Left renal cortex interstitium (tissue), 4 donors: ENCODE results near the gene NAPA. TPM values are rescaled to one million over a fixed set of nuclear protein-coding genes. Genes with fewer than 3 reads are reported as not detected.
"Not testable (repeated sequence)": the region's sequence is repeated elsewhere in the genome, so short reads cannot be mapped to it uniquely, and the experiment has no call there.

Source experiments
- DNase-seq, 4 donors: peaks; one replicate each; pipeline ENCODE4 v3.0.0-alpha.2; 2013; ENCODE audit warnings: low read depth in 4 of 4, low spot score in 2 of 4, missing footprints in 1 of 4
- polyA plus RNA-seq, 4 donors: library from polyadenylated mRNA; unstranded; fragments of 120-200 nt; gene quantifications; one replicate each; pipeline ENCODE4 v1.2.1, GENCODE V29; 2013; ENCODE audit not compliant: insufficient read length in 4 of 4

The NAPA gene
- polyA plus RNA-seq, 4 donors, result 147 to 180 (median 159) TPM

- DNase-seq, result no peak
Observed at GRCh38 chr19:47489072-47489914, 25.6 kb downstream of the NAPA start.

GRCh38 chr19:47487551-47488515 is 27.0 kb downstream of the NAPA start:
- no peak for DNase-seq

GRCh38 chr19:47486900-47487299 is 28.0 kb downstream of the NAPA start:
- no peak for DNase-seq

- not testable (repeated sequence) for DNase-seq
Observed at GRCh38 chr19:47486220-47486619, 28.6 kb downstream of the NAPA start.

GRCh38 chr19:47485210-47485609 is 29.7 kb downstream of the NAPA start:
- no peak for DNase-seq

GRCh38 chr19:47483800-47484690 is 30.8 kb downstream of the NAPA start, which contains the start of gene KPTN:
Gene KPTN (minus strand): TSS chr19:47484219. CDS start chr19:47484160, 59 bp downstream.
- peak; percentile 69 to 91 (median 79) for DNase-seq

GRCh38 chr19:47483200-47483599 is 31.7 kb downstream of the NAPA start:
- no peak for DNase-seq

GRCh38 chr19:47481460-47482052 is 33.3 kb downstream of the NAPA start:
- DNase-seq, result no peak

GRCh38 chr19:47480658-47481057 is 34.2 kb downstream of the NAPA start:
- no peak for DNase-seq

- no peak for DNase-seq
Observed at GRCh38 chr19:47479701-47480503, 35.0 kb downstream of the NAPA start.

GRCh38 chr19:47476438-47476972 is 38.4 kb downstream of the NAPA start:
- DNase-seq, result no peak

GRCh38 chr19:47475465-47475864 is 39.4 kb downstream of the NAPA start:
- no peak for DNase-seq

GRCh38 chr19:47473336-47473735 is 41.5 kb downstream of the NAPA start:
- no peak for DNase-seq

- peak; percentile 66 to 87 (median 76) for DNase-seq
Observed at GRCh38 chr19:47471733-47472457, 43.0 kb downstream of the NAPA start, which contains the start of gene SLC8A2. Gene SLC8A2 (minus strand): TSS chr19:47471893. CDS start chr19:47466403, 5,490 bp downstream.

GRCh38 chr19:47471381-47471732 is 43.5 kb downstream of the NAPA start:
- no peak for DNase-seq

- no peak for DNase-seq
Observed at GRCh38 chr19:47470447-47471195, 44.2 kb downstream of the NAPA start.

- no peak for DNase-seq
Observed at GRCh38 chr19:47469719-47470118, 45.1 kb downstream of the NAPA start.
